Measurements from ENCODE around the gene NFXL1.

Gene NFXL1

GRCh38 chr4:47848041-47848440 is 66.3 kb downstream of the NFXL1 start:
- TF ChIP-seq GABPA (IDR thresholded peaks at IDR 0.05; ENCODE audit: low read depth) (no peak), CTCF (IDR thresholded peaks at IDR 0.05; ENCODE audit: insufficient read depth, low read length) (no peak), POLR2AphosphoS5 (IDR thresholded peaks at IDR 0.05; ENCODE audit: low read depth) (no peak), REST (IDR thresholded peaks at IDR 0.05; ENCODE audit: insufficient replicate concordance, low read depth) (no peak), SPI1 (IDR thresholded peaks at IDR 0.05; ENCODE audit: borderline replicate concordance, low read depth) (no peak)
- Histone ChIP-seq H3K27me3 (ENCODE audit: insufficient read depth, poor library complexity, severe bottlenecking) (no peaks in the 10 kb centered on the region), H3K4me3 (replicated peaks; ENCODE audit: insufficient read depth, low read length) (no peak overlapping the region), H3K27ac (replicated peaks) (no peak overlapping the region)
- no peak for DNase-seq (ENCODE audit: low read depth in 1 of 2, low spot score in 1 of 2)

- TF ChIP-seq POLR2AphosphoS5 (IDR thresholded peaks at IDR 0.05; ENCODE audit: low read depth), result no peak
- H3K4me3 ChIP-seq (replicated peaks; ENCODE audit: insufficient read depth, low read length), result no peak overlapping the region
- H3K27me3 ChIP-seq (ENCODE audit: insufficient read depth, poor library complexity, severe bottlenecking), result no peaks in the 10 kb centered on the region
- DNase-seq (ENCODE audit: low read depth in 1 of 2, low spot score in 1 of 2), result no peak
- no peak overlapping the region for H3K27ac ChIP-seq (replicated peaks)
These were observed 71.4 kb downstream of the NFXL1 start for GRCh38 chr4:47842985-47843384.

GRCh38 chr4:47840291-47840690 is 74.1 kb downstream of the NFXL1 start:
- Histone ChIP-seq H3K27me3 (ENCODE audit: insufficient read depth, poor library complexity, severe bottlenecking) (no peaks in the 10 kb centered on the region), H3K4me3 (replicated peaks; ENCODE audit: insufficient read depth, low read length) (no peak overlapping the region), H3K27ac (replicated peaks) (no peak overlapping the region)
- TF ChIP-seq SPI1 (IDR thresholded peaks at IDR 0.05; ENCODE audit: borderline replicate concordance, low read depth), result no peak
- TF ChIP-seq REST (IDR thresholded peaks at IDR 0.05; ENCODE audit: insufficient replicate concordance, low read depth), result no peak
- TF ChIP-seq POLR2AphosphoS5 (IDR thresholded peaks at IDR 0.05; ENCODE audit: low read depth), result no peak
- no peak for TF ChIP-seq GABPA (IDR thresholded peaks at IDR 0.05; ENCODE audit: low read depth)
- no peak for TF ChIP-seq CTCF (IDR thresholded peaks at IDR 0.05; ENCODE audit: insufficient read depth, low read length)
- DNase-seq (ENCODE audit: low read depth in 1 of 2, low spot score in 1 of 2), result no peak

GRCh38 chr4:47839259-47839658 is 75.1 kb downstream of the NFXL1 start:
- H3K4me3 ChIP-seq (replicated peaks; ENCODE audit: insufficient read depth, low read length), result no peak overlapping the region
- TF ChIP-seq CTCF (IDR thresholded peaks at IDR 0.05; ENCODE audit: insufficient read depth, low read length), result no peak
- no peak for TF ChIP-seq POLR2AphosphoS5 (IDR thresholded peaks at IDR 0.05; ENCODE audit: low read depth)
- no peak for TF ChIP-seq GABPA (IDR thresholded peaks at IDR 0.05; ENCODE audit: low read depth)
- TF ChIP-seq REST (IDR thresholded peaks at IDR 0.05; ENCODE audit: insufficient replicate concordance, low read depth), result no peak
- no peak for TF ChIP-seq SPI1 (IDR thresholded peaks at IDR 0.05; ENCODE audit: borderline replicate concordance, low read depth)
- H3K27me3 ChIP-seq (ENCODE audit: insufficient read depth, poor library complexity, severe bottlenecking), result no peaks in the 10 kb centered on the region
- H3K27ac ChIP-seq (replicated peaks), result no peak overlapping the region
- no peak for DNase-seq (ENCODE audit: low read depth in 1 of 2, low spot score in 1 of 2)
